GM12891 (cell line): Measurements from ENCODE around the gene BMPR2.
"Not testable (repeated sequence)": the region's sequence is repeated elsewhere in the genome, so short reads cannot be mapped to it uniquely, and the experiment has no call there.

Source experiments
- DNase-seq: peaks from one replicate; pipeline ENCODE4 v3.0.0; 2011; ENCODE audit warnings: low spot score; ENCODE audit not compliant: insufficient read length
- FAIRE-seq: peaks from 2 replicates; lab custom pipeline; 2011; peaks lifted over from hg19 to GRCh38; lab: Jason Lieb, UNC
- PAX5 ChIP-seq: IDR thresholded peaks from 2 replicates; pipeline ENCODE4 v1.6.1; 2011; ENCODE audit warnings: low read length, moderate library complexity, mild to moderate bottlenecking; ENCODE audit not compliant: insufficient read depth, severe bottlenecking
- POLR2A ChIP-seq: IDR thresholded peaks from 2 replicates; pipeline ENCODE4 v1.6.1; 2011; ENCODE audit warnings: low read depth, low read length, control low read depth
- POLR2AphosphoS5 ChIP-seq: IDR thresholded peaks from 2 replicates; pipeline ENCODE4 v1.6.1; 2011; ENCODE audit warnings: low read depth, low read length, control low read depth
- POU2F2 ChIP-seq: IDR thresholded peaks from 2 replicates; pipeline ENCODE4 v1.6.1; 2011; ENCODE audit warnings: low read depth, mild to moderate bottlenecking, control low read depth, low read length, moderate library complexity
- SPI1 ChIP-seq: IDR thresholded peaks from 2 replicates; pipeline ENCODE4 v1.6.1; 2011; ENCODE audit warnings: low read depth, low read length, control low read depth
- TAF1 ChIP-seq: IDR thresholded peaks from 2 replicates; pipeline ENCODE4 v1.6.1; 2011; ENCODE audit warnings: low read depth, low read length, control low read depth

BMPR2 gene

GRCh38 chr2:202545931-202546330, 169.8 kb downstream of the BMPR2 start:
- FAIRE-seq (no peak), DNase-seq (no peak)
- TF ChIP-seq POU2F2 (no peak), SPI1 (no peak), POLR2A (no peak), TAF1 (no peak), POLR2AphosphoS5 (no peak), PAX5 (no peak)

- not testable (repeated sequence) for FAIRE-seq, DNase-seq
These were observed 170.5 kb downstream of the BMPR2 start for GRCh38 chr2:202546499-202547141.

GRCh38 chr2:202548240-202548639, 172.1 kb downstream of the BMPR2 start:
- DNase-seq (no peak), FAIRE-seq (no peak)
- TF ChIP-seq POLR2AphosphoS5 (no peak), POLR2A (no peak), SPI1 (no peak), PAX5 (no peak)

- not testable (repeated sequence) for FAIRE-seq, DNase-seq
These were observed 174.9 kb downstream of the BMPR2 start for GRCh38 chr2:202551000-202551399.

- no peak for FAIRE-seq
- no peak for DNase-seq
- no peak for TF ChIP-seq SPI1
- no peak for TF ChIP-seq PAX5
- TF ChIP-seq POU2F2 = no peak
- TF ChIP-seq POLR2AphosphoS5 = no peak
- TF ChIP-seq TAF1 = no peak
- TF ChIP-seq POLR2A = no peak
These were observed 179.2 kb downstream of the BMPR2 start for GRCh38 chr2:202555356-202555755.

GRCh38 chr2:202560200-202560599, 184.1 kb downstream of the BMPR2 start:
- DNase-seq = no peak
- no peak for FAIRE-seq

GRCh38 chr2:202564226-202564625, 188.1 kb downstream of the BMPR2 start:
- no peak for DNase-seq
- TF ChIP-seq POLR2AphosphoS5 (no peak), PAX5 (no peak), POLR2A (no peak), POU2F2 (no peak), SPI1 (no peak), TAF1 (no peak)
- FAIRE-seq = no peak

More at GRCh38 chr2:202560200-202560599, 184.1 kb downstream of the BMPR2 start:
- TF ChIP-seq POLR2A (no peak), POLR2AphosphoS5 (no peak), SPI1 (no peak), PAX5 (no peak), POU2F2 (no peak), TAF1 (no peak)

GRCh38 chr2:202566286-202566685, 190.2 kb downstream of the BMPR2 start:
- TF ChIP-seq POU2F2 = no peak
- no peak for TF ChIP-seq PAX5
- no peak for TF ChIP-seq SPI1
- no peak for TF ChIP-seq POLR2AphosphoS5
- TF ChIP-seq TAF1 = no peak
- no peak for TF ChIP-seq POLR2A
- DNase-seq (no peak), FAIRE-seq (no peak)

GRCh38 chr2:202574541-202574940, 198.4 kb downstream of the BMPR2 start:
- TF ChIP-seq PAX5 (no peak), POLR2AphosphoS5 (no peak), POU2F2 (no peak), POLR2A (no peak), SPI1 (no peak)
- no peak for DNase-seq
- no peak for FAIRE-seq

- FAIRE-seq, DNase-seq: not testable (repeated sequence)
These were observed 199.1 kb downstream of the BMPR2 start for GRCh38 chr2:202575194-202575593.

- DNase-seq (no peak), FAIRE-seq (no peak)
- TF ChIP-seq POLR2A (no peak), POLR2AphosphoS5 (no peak), SPI1 (no peak), POU2F2 (no peak), TAF1 (no peak)
These were observed 201.4 kb downstream of the BMPR2 start for GRCh38 chr2:202577250-202578183.

- not testable (repeated sequence) for DNase-seq, FAIRE-seq
These were observed 206.7 kb downstream of the BMPR2 start for GRCh38 chr2:202582846-202583245.
